Choroid plexus epithelial cell (primary cell): ENCODE measurements around the gene ZC3H13.

Experiments used
- DNase-seq: peaks from one replicate; pipeline ENCODE4 v3.0.0-alpha.2; 2010; ENCODE audit warnings: low read depth
- H3K4me3 ChIP-seq: 2 replicates; pipeline ENCODE4 v1.5.1; 2011; ENCODE audit warnings: low read depth, mild to moderate bottlenecking, control low read depth, low read length, moderate library complexity
- TF ChIP-seq, protein P1 (sequence below): conservative IDR thresholded peaks from 2 replicates; pipeline ENCODE4 v1.5.1; 2011; ENCODE audit warnings: low read depth, mild to moderate bottlenecking, control low read depth, inconsistent platforms, low read length, moderate library complexity

The ZC3H13 gene

DNA sequence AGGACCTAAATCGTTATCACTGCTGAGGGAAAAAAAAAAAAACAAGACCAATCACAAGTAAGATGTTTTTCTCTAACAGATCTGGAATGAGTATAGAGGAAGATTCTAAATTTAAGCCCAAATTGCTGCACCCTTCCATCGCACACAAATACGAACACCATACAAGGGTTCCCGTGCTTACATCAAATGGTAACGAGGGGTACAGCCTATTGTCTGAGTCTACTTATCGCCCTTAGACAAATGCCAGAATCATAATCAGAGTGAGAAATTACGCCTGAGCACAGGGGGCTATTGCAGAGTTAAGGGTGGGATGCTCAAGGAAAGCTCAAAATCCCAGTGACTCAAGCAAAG is 603 bp downstream of the ZC3H13 start:
- DNase-seq = peak; percentile 12
- TF ChIP-seq, protein P1, sequence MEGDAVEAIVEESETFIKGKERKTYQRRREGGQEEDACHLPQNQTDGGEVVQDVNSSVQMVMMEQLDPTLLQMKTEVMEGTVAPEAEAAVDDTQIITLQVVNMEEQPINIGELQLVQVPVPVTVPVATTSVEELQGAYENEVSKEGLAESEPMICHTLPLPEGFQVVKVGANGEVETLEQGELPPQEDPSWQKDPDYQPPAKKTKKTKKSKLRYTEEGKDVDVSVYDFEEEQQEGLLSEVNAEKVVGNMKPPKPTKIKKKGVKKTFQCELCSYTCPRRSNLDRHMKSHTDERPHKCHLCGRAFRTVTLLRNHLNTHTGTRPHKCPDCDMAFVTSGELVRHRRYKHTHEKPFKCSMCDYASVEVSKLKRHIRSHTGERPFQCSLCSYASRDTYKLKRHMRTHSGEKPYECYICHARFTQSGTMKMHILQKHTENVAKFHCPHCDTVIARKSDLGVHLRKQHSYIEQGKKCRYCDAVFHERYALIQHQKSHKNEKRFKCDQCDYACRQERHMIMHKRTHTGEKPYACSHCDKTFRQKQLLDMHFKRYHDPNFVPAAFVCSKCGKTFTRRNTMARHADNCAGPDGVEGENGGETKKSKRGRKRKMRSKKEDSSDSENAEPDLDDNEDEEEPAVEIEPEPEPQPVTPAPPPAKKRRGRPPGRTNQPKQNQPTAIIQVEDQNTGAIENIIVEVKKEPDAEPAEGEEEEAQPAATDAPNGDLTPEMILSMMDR = no peak
- peak overlapping the region; percentile 86 for H3K4me3 ChIP-seq

DNA sequence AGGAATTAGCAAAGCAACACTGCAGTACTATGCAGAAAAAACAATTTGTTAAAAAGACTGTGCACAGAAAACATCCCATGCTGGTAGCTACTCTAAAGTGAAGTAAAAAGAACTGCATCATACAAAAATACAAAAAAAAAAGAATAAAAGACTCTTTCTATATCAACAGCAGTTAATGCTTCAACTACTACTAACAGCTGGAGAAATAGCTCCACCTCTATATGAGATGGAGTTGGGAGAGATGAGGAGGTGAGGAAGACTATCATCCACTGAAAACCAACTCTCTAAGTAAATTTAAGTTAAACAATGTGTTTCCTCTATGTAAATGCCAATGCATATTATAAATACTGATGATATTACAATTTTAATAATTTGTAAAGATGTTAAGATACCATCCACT is 1.8 kb downstream of the ZC3H13 start:
- DNase-seq = no peak
- no peak overlapping the region for H3K4me3 ChIP-seq
- TF ChIP-seq, protein P1 = no peak

DNA sequence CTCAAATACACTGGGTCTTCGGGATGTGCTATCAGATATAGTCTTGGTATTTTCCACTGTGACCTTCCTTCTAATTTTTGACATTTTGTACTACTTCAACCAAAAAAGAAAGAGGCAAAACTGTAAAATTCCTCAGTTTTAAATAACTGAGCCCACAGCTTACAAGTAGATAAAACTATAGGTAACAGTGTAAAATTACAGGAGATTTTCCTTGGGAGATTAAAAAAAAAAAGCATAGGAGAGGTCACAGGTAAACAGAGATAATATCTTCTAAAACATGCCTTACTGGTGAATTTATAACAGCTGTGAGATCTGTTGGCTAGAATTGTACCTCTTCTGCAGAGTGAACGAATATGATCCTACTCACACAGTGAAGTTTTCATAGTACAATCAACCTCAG is 7.1 kb downstream of the ZC3H13 start:
- DNase-seq = no peak
- H3K4me3 ChIP-seq = no peak overlapping the region
- TF ChIP-seq, protein P1 = no peak

DNA sequence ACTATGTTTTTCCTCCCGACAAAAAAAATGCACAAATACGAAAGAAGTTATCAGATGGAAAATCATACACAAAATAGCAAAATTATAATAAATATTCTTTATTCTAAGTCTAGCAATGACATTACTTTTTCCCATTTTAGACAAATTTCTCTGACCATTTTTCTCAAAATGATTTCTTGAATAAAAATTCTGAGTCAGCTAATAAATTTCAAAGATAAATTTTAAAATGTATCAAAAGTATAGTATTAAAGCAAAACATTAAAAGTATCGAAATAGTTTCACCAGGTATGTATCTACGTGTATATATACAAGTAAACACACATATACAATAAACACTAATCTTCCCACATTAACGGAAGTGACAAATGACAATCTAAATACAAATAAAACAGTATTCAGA is 8.9 kb downstream of the ZC3H13 start:
- no peak overlapping the region for H3K4me3 ChIP-seq
- DNase-seq = no peak
- TF ChIP-seq, protein P1 = no peak

DNA sequence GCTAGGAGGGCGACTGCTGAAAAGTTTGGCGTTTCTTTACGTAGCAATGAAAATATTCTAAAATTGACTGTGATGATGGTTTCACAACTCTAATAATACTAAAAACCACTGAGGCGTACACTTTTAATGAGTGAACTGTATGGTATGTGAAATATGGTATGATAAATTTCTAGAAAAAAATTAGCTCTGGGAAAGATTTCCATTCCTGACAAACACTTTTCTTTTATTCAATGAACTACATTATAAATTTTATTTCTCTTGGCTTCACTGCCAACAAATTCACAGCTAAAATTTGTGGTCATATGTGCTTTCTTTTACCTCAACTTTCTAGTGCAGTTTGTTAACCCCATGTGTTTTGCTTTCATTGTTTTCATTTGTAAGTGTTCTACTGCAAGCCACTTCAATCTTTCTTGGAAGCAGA is 11.1 kb downstream of the ZC3H13 start:
- peak; percentile 51 for DNase-seq
- TF ChIP-seq, protein P1 = no peak

DNA sequence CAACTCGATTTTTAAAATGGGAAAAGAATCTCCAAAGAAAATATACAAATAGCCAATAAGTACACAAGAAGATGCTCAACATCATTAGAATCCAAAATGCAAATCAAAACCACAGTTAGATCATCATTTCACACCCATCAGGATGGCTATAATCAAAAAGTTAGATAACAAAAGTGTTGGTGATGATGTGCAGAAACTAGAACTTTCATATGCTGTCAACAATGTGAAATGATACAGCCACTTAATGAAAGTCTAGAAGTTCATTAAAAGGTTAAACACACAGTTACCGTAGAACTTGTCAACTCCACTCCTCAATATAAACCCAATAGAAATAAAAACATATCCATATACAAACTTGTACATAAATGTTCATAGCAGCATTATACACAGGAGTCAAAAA is 11.8 kb downstream of the ZC3H13 start:
- TF ChIP-seq, protein P1 = no peak
- H3K4me3 ChIP-seq = no peak overlapping the region
- DNase-seq = no peak

More for the DNA sequence above, 11.1 kb downstream of the ZC3H13 start:
- H3K4me3 ChIP-seq = no peak overlapping the region

DNA sequence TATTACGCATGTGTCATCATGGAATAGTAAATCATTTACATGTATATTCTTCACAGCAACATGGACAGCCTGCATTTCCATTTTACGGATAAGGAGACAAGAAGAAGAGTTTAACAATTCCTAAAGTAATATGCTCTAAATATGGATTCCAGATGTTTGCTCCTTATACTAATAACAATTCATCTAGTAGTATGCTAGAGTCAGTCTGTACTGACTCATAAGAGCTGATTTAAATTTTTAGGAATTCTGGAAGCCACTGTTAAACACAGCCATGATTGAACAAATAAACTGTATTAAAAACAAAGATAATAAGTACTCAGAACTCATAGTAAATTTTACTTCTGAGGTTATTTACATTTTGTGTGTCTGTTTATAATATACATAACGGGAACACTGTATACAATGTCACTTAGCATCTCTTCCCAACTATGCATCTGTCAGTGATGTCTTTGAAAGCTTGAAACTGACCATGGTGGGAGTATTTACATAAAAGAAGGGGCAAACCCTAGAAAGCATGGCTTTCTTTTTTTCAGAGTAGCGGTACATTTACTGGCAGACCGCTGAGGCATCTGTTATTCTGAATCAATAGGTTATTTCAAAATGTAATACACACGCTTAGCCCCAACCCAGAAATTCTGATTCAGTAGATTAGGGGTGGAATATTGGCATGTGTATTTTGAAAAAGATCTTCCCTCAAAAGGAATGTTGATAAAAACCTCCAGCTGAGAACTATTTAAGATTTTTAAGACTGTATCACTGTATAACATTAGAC is 12.9 kb downstream of the ZC3H13 start:
- no peak overlapping the region for H3K4me3 ChIP-seq
- TF ChIP-seq, protein P1 = no peak
- no peak for DNase-seq
